ENCODE results near the gene CCDC171.

The CCDC171 gene

GRCh38 chr9:15813076-15813475, 260.2 kb downstream of the CCDC171 start:
- DNase-seq (ENCODE audit: low spot score): no peak
- no peak for TF ChIP-seq CTCF (IDR thresholded peaks at IDR 0.05; ENCODE audit: extremely low read depth, missing control alignments)

GRCh38 chr9:15824310-15824709, 271.5 kb downstream of the CCDC171 start:
- no peak for TF ChIP-seq CTCF (IDR thresholded peaks at IDR 0.05; ENCODE audit: extremely low read depth, missing control alignments)
- DNase-seq (ENCODE audit: low spot score): no peak

GRCh38 chr9:15831384-15831783, 278.5 kb downstream of the CCDC171 start:
- DNase-seq (ENCODE audit: low spot score): no peak
- no peak for TF ChIP-seq CTCF (IDR thresholded peaks at IDR 0.05; ENCODE audit: extremely low read depth, missing control alignments)

GRCh38 chr9:15834541-15834940, 281.7 kb downstream of the CCDC171 start:
- no peak for TF ChIP-seq CTCF (IDR thresholded peaks at IDR 0.05; ENCODE audit: extremely low read depth, missing control alignments)
- no peak for DNase-seq (ENCODE audit: low spot score)

GRCh38 chr9:15837079-15837679, 284.3 kb downstream of the CCDC171 start:
- peak; percentile 29 for DNase-seq (ENCODE audit: low spot score)
- peak; percentile 52 for TF ChIP-seq CTCF (IDR thresholded peaks at IDR 0.05; ENCODE audit: extremely low read depth, missing control alignments)

GRCh38 chr9:15842051-15842450, 289.2 kb downstream of the CCDC171 start:
- no peak for TF ChIP-seq CTCF (IDR thresholded peaks at IDR 0.05; ENCODE audit: extremely low read depth, missing control alignments)
- no peak for DNase-seq (ENCODE audit: low spot score)

GRCh38 chr9:15843316-15843715, 290.5 kb downstream of the CCDC171 start:
- TF ChIP-seq CTCF (IDR thresholded peaks at IDR 0.05; ENCODE audit: extremely low read depth, missing control alignments): no peak
- DNase-seq (ENCODE audit: low spot score): no peak

Data from GM20000 (cell line).